Activated CD4-positive, alpha-beta T cell treated with anti-CD3 and anti-CD28 coated beads, Interleukin-2, amount 50 U/mL, for 4 hours (primary cell): ENCODE data around the gene GALNT12.

ENCODE experiments used
- DNase-seq, 2 experiments: peaks; one replicate each; pipeline ENCODE4 v3.0.0-alpha.2; 2020

The GALNT12 gene

DNA sequence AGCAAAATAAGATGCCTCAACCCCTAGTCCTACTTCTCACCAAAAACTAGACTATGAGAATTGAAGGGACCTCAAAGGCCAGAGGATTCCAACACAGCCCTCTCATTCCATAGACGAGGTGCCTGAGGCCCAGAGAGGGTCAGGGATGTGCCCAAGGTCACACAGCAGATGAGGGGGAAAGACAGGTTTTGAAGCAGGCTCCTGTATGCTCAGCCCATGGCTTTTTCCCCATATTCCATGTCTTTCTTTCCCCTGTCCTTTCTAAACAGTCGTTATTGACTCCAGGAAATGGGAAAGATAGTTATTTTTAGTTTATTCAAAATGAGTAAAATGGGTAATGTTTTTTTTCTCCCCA lies 75.1 kb downstream of the GALNT12 start:
- no peak for DNase-seq

DNA sequence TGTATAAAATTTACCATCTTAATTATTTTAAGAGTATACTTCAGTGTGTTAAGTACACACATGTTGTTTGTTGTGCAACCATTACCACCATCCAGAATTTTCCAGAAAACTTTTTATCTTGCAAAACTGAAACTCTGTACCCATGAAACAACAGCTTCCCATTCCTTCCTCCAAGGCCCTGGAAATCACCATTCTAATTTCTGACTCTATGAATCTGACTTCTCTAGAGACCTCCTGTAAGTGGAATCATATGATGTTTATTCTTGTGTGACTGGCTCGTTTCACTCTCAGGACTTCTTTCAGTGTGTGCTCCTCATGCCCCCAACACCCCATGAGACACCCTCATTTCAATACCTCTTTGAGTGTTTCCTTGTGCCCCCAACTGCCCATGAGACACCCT lies 75.8 kb downstream of the GALNT12 start:
- DNase-seq: no peak

DNA sequence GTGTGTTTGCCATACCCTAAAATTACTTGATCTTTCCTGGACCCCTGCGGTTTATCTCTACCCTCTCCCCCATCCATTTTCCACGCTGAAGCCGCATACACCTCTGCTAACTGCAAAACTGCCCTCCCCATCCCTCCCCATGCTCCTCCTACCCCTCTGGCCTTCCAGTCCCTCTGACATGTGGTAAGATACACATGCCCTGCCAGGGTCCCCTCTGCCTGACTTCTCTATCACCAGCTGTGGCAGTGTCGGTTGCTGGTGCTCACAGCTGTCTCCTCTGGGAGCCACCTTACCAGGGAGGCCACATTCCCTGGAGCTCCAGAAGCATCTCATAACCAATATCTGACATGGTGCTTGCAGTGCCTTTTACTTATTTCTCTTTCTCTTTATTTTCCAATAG lies 77.4 kb downstream of the GALNT12 start:
- DNase-seq: no peak

DNA sequence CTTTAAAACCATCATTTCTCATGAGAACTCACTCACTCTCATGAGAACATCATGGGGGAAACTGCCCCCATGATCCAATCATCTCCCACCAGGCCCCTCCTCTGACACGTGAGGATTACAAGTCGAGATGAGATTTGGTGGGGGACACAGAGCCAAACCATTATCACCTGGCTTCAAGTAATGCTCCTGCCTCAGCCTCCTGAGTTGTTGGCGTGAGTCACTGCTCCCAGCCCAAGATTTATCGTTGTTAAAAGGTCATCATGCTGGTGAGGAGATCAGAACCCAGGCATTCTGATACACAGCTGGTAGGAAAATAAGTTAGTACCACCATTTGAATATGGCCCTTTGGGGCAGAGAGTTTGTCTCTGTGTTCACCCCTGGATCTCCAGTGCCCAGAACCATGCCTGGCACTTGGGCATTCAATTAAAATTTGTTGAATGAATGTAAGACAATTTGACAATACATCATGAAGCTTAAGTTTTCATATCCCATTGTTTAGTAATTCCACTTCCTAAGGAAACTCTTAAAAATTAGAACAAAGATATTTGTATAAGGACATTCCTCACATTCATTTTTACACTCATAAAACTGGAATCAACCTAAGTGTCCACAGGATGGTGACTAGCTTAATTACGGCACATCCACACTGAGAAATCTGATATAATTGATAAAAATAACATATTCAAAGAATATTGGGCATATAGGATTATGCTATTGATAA lies 78.3 kb downstream of the GALNT12 start:
- no peak for DNase-seq

DNA sequence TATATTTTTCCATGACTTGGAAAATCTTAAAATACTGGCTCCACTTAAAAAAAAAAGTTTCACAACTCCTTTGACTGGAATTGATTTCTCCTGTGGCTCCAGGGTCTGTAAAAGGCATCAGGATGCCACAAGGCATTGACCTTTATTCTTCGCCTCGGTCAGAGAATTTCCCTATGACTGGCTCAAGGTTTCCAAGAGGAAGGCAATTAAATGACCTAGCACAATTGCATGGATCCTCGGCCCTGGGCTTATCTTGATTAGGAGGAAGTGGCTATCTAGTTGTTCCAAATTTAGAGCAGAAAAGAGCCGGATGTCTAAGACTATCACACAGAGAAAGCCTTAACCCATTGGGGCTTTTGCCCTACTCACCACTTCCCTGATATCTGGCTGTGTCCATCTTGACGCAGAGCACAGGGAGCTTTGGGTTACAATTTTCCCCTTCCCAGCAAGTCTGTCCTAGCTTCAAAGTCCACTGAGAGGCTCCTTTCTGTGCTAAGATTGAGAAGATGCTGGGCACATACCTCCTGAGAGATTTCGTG lies 79.3 kb downstream of the GALNT12 start:
- DNase-seq: no peak

DNA sequence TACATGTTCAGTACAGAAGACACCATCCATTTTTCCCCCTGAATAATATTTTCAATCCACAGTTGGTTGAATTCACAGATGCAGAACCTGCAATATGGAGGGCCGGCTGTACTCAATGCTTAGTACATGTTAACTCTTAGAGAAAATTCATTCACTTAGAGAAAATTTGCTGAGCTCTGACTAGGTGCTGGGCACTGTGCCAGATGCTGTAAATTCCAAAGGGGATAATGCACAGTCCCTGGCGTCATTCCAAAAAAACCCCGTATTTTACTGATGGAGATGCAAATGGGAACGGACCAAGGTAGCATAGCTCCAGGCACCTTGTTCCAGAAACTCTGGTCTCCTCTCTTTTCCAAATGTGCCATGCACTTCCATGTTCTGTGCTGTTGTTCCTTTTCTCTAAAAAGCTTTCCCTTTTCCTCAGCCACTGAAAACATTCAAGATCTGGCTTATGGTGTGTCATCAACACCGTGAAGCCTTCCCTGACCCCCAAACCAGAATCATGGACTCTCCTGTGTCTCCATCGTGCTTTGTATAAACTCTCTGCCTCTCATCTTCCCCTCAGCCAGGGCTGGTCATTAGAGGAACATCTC lies 80.5 kb downstream of the GALNT12 start:
- DNase-seq: no peak

DNA sequence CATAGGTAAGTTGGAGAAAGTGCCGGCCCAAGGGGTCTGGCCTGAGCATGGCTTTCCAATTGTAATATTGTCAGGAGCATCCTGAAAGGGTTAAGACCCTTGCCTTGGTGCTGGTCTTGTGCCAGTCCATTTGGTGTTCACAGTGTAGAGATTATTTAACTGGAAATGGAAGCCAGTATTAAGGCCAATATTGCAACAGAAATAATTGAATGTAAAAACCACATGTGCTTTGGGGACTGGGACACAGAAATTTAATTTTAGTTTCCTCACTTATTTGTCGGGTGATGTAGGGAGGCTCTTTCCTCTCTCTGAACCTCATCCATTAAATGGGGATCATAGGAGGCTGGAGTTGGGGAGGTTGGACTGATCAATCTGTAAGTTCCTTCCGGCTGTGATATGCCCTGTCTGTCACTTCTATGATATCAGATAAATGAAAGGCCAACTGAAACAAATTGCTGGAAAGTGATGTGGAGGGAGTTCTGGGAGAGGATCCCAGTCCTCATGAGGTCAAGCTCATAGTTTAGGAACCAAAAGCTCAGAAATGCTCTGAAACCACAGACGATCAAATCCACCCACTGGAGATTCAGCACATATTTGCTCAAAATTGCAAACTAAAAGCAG lies 81.4 kb downstream of the GALNT12 start:
- no peak for DNase-seq

DNA sequence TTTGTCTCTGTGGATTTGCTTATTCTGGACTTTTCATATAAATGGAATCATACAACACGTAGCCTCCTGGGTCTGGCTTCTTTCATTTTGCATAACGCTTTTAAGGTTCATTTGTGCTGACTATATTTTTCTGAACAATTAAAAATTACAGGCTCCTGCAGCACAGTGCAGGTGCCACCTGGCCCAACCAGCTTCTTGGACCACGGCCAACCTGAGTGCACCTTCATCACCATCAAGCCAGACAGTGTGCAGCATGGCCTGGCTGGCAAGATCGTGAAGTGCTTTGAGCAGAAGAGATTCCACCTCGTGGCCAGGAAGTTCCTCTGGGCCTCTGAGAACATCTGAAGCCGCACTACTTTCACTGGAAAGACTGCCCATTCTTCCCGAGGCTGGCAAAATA lies 82.8 kb downstream of the GALNT12 start:
- DNase-seq: no peak

DNA sequence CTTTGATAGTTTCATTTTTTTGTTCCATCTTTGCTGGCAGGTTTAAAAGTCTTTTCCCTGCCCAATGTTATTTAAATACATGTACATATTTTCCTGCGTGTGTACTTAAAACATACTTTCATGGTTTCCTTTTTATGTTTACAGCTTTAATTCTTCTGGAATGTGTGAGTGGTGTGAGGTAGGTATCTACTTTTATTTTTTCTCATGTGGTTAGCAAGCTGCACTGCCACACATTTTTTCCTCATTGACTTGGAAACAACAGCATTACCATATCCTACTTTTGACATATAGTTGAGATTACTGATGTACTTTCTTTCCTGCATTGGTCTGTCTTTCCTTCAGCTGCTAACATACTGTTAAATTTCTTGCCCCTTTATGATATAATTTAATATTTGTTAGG lies 84.8 kb downstream of the GALNT12 start:
- no peak for DNase-seq

DNA sequence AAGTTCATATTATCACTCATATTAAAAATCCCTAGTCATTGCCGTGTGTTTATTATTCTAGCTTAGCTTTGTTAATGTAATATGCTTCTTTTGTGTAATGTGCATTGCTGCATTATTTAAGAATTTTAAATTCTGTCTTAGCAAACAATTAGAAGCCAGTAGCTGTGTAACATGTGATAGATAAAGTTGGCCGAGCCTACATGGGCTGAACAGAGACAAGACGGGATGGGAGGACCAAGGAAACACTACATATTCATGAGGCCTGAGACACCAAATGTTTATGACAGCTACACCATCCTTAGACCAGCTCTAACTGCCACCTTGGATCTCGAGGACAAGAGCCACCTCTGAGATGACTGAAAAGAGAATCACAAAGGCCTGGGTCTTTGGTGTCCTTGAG lies 85.2 kb downstream of the GALNT12 start:
- no peak for DNase-seq

DNA sequence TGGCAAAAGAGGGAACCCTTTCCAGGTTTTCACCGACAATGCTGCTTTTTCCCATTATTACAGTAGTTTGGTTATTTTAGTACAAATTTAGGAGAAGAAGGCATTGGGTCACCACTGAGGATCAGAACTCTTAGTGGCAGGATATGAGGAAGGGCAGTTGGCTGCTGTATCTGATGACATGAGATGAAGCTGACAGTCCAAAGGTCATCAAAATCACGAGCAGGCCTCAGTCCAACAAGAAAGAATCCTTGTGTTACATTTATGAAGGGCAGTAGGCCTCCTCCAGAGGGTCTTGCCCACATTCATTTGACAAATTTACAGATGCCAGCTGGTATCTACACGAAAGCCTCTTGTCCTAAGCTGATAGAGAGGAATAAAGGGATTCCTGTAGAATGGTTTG lies 86.7 kb downstream of the GALNT12 start:
- no peak for DNase-seq

DNA sequence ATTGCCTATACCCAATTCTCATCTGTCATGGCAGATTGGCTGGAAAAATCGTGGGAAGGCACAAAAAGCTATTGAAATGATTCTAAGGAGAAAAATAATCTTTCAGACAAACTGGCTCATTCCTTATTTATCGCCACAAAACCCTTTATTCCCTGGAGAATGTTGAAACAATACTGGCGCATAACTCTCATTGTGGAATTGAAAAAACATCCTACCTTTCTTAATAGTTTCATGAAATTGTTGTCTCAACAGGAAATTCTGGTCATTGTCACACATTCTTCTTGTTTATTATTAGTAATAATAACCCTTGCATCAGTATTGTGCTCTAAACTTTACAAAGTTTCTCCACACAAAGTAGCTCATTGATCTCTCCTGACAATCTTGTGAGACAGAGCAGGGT lies 87.3 kb downstream of the GALNT12 start:
- DNase-seq: no peak

DNA sequence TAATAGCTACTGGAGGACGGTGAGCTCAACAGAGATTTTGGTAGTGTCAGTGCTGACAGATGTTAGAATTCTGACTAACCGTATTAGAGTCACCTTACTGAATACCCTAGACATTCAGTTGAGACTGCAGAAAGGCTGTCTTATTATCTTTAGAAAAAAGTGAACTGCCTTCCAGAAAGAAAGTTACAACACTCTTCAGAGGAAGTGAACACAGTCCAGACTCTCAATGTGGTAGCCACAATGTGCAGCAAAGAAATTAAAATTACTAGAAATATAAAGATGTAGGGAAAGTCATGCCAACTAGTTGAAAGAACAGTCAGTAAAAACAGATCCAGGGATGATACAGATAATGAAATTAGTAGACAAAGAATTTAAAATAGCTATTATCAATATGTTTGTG lies 89.2 kb downstream of the GALNT12 start:
- DNase-seq: no peak

DNA sequence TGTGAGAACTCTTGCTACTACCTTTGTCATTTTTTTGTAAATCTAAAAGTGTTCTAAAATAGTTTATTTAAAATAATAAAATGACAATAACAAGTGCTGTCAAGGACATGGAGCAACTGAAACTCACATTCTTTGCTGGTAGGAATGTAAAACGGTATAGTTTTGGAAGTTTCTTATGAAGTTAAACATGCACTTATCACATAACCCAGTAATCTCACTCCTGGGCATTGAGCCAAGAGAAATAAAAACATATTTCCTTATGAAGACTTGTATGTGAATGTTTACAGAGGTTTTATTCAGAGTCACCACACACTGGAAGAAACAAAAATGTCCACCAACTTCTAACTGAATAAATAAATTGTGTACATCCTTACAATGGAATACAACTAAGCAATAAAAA lies 90.3 kb downstream of the GALNT12 start:
- DNase-seq: no peak

DNA sequence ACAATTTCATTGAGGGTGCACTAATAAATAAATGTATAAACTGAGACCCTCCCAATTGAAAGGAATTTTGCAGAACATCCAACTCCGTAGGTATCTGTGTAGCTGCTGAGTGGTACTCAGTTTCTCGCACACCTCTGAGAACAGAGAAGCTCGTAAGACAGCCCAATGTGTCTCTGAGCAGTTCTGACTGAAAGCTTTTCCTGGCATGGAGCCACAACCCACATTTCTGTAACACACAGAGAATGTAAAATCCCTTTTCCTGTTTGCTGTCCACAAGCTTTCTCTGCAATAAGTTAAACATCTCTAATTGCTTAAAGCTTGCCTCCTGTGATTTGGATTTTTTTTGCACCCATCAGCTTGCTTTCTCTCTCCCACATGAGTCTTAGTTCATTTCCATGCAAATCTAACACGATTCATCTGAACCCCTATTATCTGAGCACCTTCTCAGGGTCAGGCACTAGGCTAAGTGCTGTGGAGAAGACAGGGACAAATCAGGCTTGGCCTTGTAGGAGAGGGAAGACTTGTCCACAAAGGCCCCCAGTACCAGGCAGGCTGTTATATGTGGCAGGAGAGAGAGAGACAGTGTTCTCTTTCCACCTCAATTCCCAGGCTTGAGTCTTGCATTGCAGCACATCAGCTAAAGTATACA lies 92.1 kb downstream of the GALNT12 start:
- no peak for DNase-seq
